Sigmoid colon (tissue), 7 donors: Measurements from ENCODE around the gene GAPVD1. TPM values are rescaled to one million over a fixed set of nuclear protein-coding genes. Genes with fewer than 3 reads are reported as not detected.

ENCODE experiments used
- DNase-seq: peaks from one replicate; pipeline ENCODE4 v3.0.0-alpha.2; 2019
- H3K27ac ChIP-seq, 4 donors: fragments of 200-600 bp; sonication (generic); one replicate each; pipeline ENCODE4 v1.5.1; 2016 to 2019; ENCODE audit warnings: mild to moderate bottlenecking in 1 of 4
- H3K27me3 ChIP-seq, 3 donors: fragments of 200-600 bp; sonication (generic); one replicate each; pipeline ENCODE4 v1.5.1; 2019; ENCODE audit warnings: mild to moderate bottlenecking in 1 of 3
- H3K36me3 ChIP-seq, 4 donors: fragments of 200-600 bp; sonication (generic); one replicate each; pipeline ENCODE4 v1.5.1; 2016 to 2019
- H3K4me1 ChIP-seq, 4 donors: fragments of 200-600 bp; sonication (generic); one replicate each; pipeline ENCODE4 v1.5.1; 2017 to 2019
- H3K4me3 ChIP-seq, 4 donors: fragments of 200-600 bp; sonication (generic); one replicate each; pipeline ENCODE4 v1.5.1; 2017 to 2019; ENCODE audit warnings: mild to moderate bottlenecking in 2 of 4, moderate library complexity in 1 of 4
- H3K9me3 ChIP-seq, 4 donors: fragments of 200-600 bp in 3 of 4; sonication (generic) in 3 of 4; one replicate each; pipeline versions ENCODE4 v1.5.1 to v1.6.1; 2013 to 2019
- CTCF ChIP-seq, 4 experiments: fragments of 450-650 bp in 3 of 4; fragments of 200-600 bp in 1 of 4; IDR thresholded peaks; one replicate each; pipeline ENCODE4 v1.5.1; 2016 to 2019; ENCODE audit warnings: antibody characterized with exemption in 4 of 4, mild to moderate bottlenecking in 3 of 4, moderate library complexity in 2 of 4
- EP300 ChIP-seq, 4 donors: sonication (generic); formaldehyde crosslinking; IDR thresholded peaks; one replicate each; pipeline ENCODE4 v1.6.1; 2017; ENCODE audit warnings: antibody characterized with exemption in 4 of 4
- POLR2A ChIP-seq, 2 donors: fragments of 450-650 bp; IDR thresholded peaks; one replicate each; pipeline ENCODE4 v1.6.1; 2016; ENCODE audit warnings: antibody characterized with exemption in 2 of 2, mild to moderate bottlenecking in 2 of 2, moderate library complexity in 2 of 2
- POLR2AphosphoS5 ChIP-seq, 4 donors: sonication (generic); formaldehyde crosslinking; IDR thresholded peaks; one replicate each; pipeline ENCODE4 v1.6.1; 2017; ENCODE audit warnings: antibody characterized with exemption in 4 of 4
- WGBS, 2 donors: extraction: QIAGEN DNeasy Blood & Tissue Kit; methylation state at CpG; one replicate each; pipeline ENCODE4 v1.1.7; 2013; 5-methylcytosine and 5-hydroxymethylcytosine counted together
- intact Hi-C: fragments of 100-400 bp; cut with DNase I; formaldehyde crosslinking; loops from one replicate; pipeline ENCODE4 v1.15.1; 2023
- polyA plus RNA-seq, 3 donors: library from polyadenylated mRNA; stranded (reverse); fragments of 200-250 nt; gene quantifications; one replicate each; pipeline ENCODE4 v1.2.3, GENCODE V29; 2013
- total RNA-seq, 4 donors: library from RNA; depleted of rRNA; stranded (reverse); fragments of >200 nt; gene quantifications; one replicate each; pipeline ENCODE4 v1.1.0, GENCODE V29; 2016
- donor health status: healthy with polysubstance abuse.
- donor health status: Bipolar disorder and iron deficiency.
- donor health status: healthy.

The GAPVD1 gene
- total and polyA plus RNA-seq, 7 donors = 3.0 to 182 (median 44.9) TPM

DNA sequence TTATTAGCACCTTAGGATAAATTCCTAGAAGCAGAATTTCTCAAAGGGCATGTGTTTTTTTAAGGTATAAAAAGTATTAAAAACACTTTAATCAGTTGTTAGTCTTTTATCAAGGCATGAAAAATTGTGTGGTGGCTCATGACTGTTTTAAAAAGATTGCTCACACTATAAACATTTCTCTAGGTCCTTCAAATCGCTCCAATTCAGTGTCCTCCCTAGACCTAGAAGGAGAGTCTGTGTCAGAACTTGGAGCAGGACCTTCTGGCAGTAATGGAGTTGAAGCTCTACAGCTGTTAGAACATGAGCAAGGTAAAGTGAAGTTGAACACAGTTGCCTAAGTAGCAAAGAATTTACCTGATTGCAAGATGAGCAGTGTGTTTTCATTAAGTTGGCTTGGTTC lies 62.0 kb downstream of the GAPVD1 start:
- TF ChIP-seq EP300 (IDR thresholded peaks at IDR 0.05) (no peak), CTCF (IDR thresholded peaks at IDR 0.05) (no peak), POLR2AphosphoS5 (IDR thresholded peaks at IDR 0.05) (no peak), POLR2A (IDR thresholded peaks at IDR 0.05) (no peak)
- DNase-seq = no peak
- intact Hi-C loops = no loop called here
- H3K27me3 ChIP-seq = no peaks in the 10 kb centered on the region
- H3K36me3 ChIP-seq = peaks cover 15 to 85% (median 25%) of the 10 kb centered on the region in 4 donors
- no peak overlapping the region for H3K27ac ChIP-seq
- no peaks in the 10 kb centered on the region for H3K4me1 ChIP-seq
- no peak overlapping the region for H3K4me3 ChIP-seq
- no peaks in the 10 kb centered on the region for H3K9me3 ChIP-seq
- 96 to 97% methylated on average over 1 of the region's 1 CpG for WGBS, 2 donors

DNA sequence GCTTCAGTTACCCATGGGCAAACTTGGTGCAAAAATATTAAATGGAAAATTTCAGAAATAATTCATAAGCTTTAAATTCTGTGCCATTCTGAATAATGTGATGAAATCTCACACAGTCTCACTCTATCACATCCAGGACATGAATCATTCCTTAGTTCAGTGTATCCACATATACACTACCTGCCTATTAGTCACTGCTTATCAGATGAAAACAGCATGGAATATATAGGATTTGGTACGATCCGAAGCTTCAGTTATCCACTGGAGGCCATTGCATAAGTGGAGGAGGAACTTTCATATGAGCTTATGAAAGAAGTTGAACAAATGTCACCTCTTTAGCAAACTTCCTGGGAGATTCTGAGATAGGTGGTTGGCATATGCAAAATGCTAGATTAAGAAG lies 64.2 kb downstream of the GAPVD1 start:
- H3K4me1 ChIP-seq = no peaks in the 10 kb centered on the region
- peaks cover 11 to 87% (median 30%) of the 10 kb centered on the region in 4 donors for H3K36me3 ChIP-seq
- WGBS, 2 donors = 94 to 97% methylated on average over 2 of the region's 2 CpGs
- no peaks in the 10 kb centered on the region for H3K9me3 ChIP-seq
- DNase-seq = no peak
- H3K4me3 ChIP-seq = no peak overlapping the region
- no peak overlapping the region for H3K27ac ChIP-seq
- H3K27me3 ChIP-seq = no peaks in the 10 kb centered on the region
- intact Hi-C loops = no loop called here
- TF ChIP-seq POLR2AphosphoS5 (IDR thresholded peaks at IDR 0.05) (no peak), EP300 (IDR thresholded peaks at IDR 0.05) (no peak), POLR2A (IDR thresholded peaks at IDR 0.05) (no peak), CTCF (IDR thresholded peaks at IDR 0.05) (no peak)

DNA sequence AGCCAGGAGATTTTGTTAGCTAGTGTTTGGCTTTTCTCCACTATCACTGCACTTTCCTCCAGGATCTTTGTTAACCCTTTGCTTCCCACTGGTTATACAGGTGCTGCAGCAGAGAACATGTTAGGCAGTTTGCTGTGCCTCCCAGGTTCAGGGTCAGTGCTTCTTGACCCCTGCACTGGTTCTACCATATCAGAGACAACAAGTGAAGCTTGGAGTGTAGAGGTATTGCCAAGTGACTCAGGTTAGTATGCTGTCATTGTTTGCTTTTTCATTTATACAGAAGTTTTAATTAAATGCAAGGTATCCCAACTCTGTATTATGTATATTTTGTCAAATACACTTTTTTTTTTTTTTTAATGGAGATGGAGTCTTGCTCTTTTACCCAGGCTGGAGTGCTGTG lies 68.4 kb downstream of the GAPVD1 start:
- TF ChIP-seq POLR2AphosphoS5 (IDR thresholded peaks at IDR 0.05) (no peak), CTCF (IDR thresholded peaks at IDR 0.05) (no peak), EP300 (IDR thresholded peaks at IDR 0.05) (no peak), POLR2A (IDR thresholded peaks at IDR 0.05) (no peak)

DNA sequence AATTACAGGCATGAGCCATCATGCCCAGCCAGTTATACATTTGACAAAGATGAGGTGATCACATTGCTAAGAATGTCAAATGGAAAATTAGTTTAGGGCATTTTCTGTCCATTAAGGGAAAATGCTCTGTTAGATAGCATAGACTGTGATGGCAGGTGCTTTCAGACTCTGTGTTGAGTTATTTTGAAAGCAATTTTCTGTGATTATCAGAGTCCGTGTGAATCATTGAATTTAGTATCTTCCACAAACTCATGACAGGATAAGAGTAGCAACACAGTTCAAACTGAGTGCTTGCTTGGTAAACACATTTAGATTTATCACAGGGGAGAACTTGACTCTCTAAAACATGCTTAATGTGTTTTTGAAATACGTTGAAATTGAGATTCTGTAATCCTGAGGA lies 69.0 kb downstream of the GAPVD1 start:
- Histone ChIP-seq H3K27ac (no peak overlapping the region), H3K36me3 (peaks cover 8 to 90% (median 39%) of the 10 kb centered on the region in 4 donors), H3K4me3 (no peak overlapping the region), H3K4me1 (no peaks in the 10 kb centered on the region), H3K27me3 (no peaks in the 10 kb centered on the region), H3K9me3 (no peaks in the 10 kb centered on the region)
- no peak for DNase-seq
- 87 to 90% methylated on average over 2 of the region's 2 CpGs for WGBS, 2 donors
- TF ChIP-seq EP300 (IDR thresholded peaks at IDR 0.05) (no peak), CTCF (IDR thresholded peaks at IDR 0.05) (no peak), POLR2A (IDR thresholded peaks at IDR 0.05) (no peak), POLR2AphosphoS5 (IDR thresholded peaks at IDR 0.05) (no peak)
- intact Hi-C loops = no loop called here

More for the DNA sequence above, 68.4 kb downstream of the GAPVD1 start:
- no peak for DNase-seq
- no peaks in the 10 kb centered on the region for H3K4me1 ChIP-seq
- no peak overlapping the region for H3K27ac ChIP-seq
- H3K36me3 ChIP-seq = peaks cover 9 to 90% (median 39%) of the 10 kb centered on the region in 4 donors
- no peak overlapping the region for H3K4me3 ChIP-seq
- intact Hi-C loops = no loop called here
- no peaks in the 10 kb centered on the region for H3K9me3 ChIP-seq
- H3K27me3 ChIP-seq = no peaks in the 10 kb centered on the region

DNA sequence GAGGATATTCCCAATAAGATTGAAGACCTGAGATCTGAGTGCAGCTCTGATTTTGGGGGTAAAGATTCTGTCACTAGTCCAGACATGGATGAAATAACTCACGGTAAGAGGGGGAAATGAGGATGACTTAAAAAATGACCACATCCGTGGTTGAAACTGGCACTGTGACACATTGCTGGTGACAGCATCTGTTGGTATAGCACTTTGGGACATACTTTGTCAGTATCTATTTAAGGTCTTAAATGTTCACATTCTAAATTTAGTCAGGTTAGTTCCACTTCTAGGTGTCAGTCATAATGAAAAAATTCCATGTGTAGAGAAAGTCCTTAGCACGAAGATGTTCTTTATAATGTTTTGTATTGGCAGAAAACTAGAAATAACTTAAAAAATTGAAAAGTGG lies 70.9 kb downstream of the GAPVD1 start:
- Histone ChIP-seq H3K9me3 (no peaks in the 10 kb centered on the region), H3K27me3 (no peaks in the 10 kb centered on the region), H3K36me3 (peaks cover 3 to 86% (median 45%) of the 10 kb centered on the region in 4 donors), H3K27ac (no peak overlapping the region), H3K4me1 (no peaks in the 10 kb centered on the region), H3K4me3 (no peak overlapping the region)
- no peak for DNase-seq
- WGBS, 2 donors = 68 to 90% methylated on average over 3 of the region's 3 CpGs
- TF ChIP-seq POLR2AphosphoS5 (IDR thresholded peaks at IDR 0.05) = no peak
- no peak for TF ChIP-seq CTCF (IDR thresholded peaks at IDR 0.05)
- no peak for TF ChIP-seq EP300 (IDR thresholded peaks at IDR 0.05)
- no peak for TF ChIP-seq POLR2A (IDR thresholded peaks at IDR 0.05)
- intact Hi-C loops = no loop called here
